H9 (cell line): Measurements from ENCODE around the gene FAAP100. TPM values are rescaled to one million over a fixed set of nuclear protein-coding genes. Genes with fewer than 3 reads are reported as not detected.

Experiments
- DNase-seq: peaks from one replicate; pipeline ENCODE4 v3.0.0-alpha.2; 2017
- H2AFZ ChIP-seq: one replicate; pipeline ENCODE4 v1.6.1; 2013; ENCODE audit warnings: mild to moderate bottlenecking, low read length, control low read depth, moderate library complexity
- H2AK5ac ChIP-seq: 2 replicates; pipeline ENCODE4 v1.6.1; 2013; ENCODE audit warnings: low read length, control low read depth, mixed read lengths; ENCODE audit not compliant: insufficient read length
- H2BK120ac ChIP-seq: one replicate; pipeline ENCODE4 v1.6.1; 2013; ENCODE audit warnings: low read depth, mild to moderate bottlenecking, low read length, control low read depth, inconsistent platforms; ENCODE audit not compliant: poor library complexity, severe bottlenecking
- H2BK12ac ChIP-seq: 2 replicates; pipeline ENCODE4 v1.6.1; 2013; ENCODE audit warnings: low read length, control low read depth, mixed read lengths, low read depth; ENCODE audit not compliant: insufficient read length
- H2BK15ac ChIP-seq: 2 replicates; pipeline ENCODE4 v1.6.1; 2013; ENCODE audit warnings: low read depth, low read length, control low read depth
- H2BK20ac ChIP-seq: one replicate; pipeline ENCODE4 v1.6.1; 2013; ENCODE audit warnings: low read depth, mild to moderate bottlenecking, low read length, control low read depth, inconsistent platforms; ENCODE audit not compliant: poor library complexity, severe bottlenecking
- H2BK5ac ChIP-seq: 2 replicates; pipeline ENCODE4 v1.6.1; 2013; ENCODE audit warnings: low read length, control low read depth, mixed read lengths; ENCODE audit not compliant: insufficient read length
- H3K14ac ChIP-seq: 2 replicates; pipeline ENCODE4 v1.6.1; 2013; ENCODE audit warnings: low read length, control low read depth; ENCODE audit not compliant: insufficient read depth
- H3K18ac ChIP-seq: 2 replicates; pipeline ENCODE4 v1.6.1; 2013; ENCODE audit warnings: low read depth, mild to moderate bottlenecking, mixed read lengths, low read length, control low read depth; ENCODE audit not compliant: insufficient read length
- H3K23ac ChIP-seq: 2 replicates; pipeline ENCODE4 v1.6.1; 2013; ENCODE audit warnings: low read length, control low read depth, mixed read lengths, low read depth; ENCODE audit not compliant: insufficient read length
- H3K23me2 ChIP-seq: 2 replicates; pipeline ENCODE4 v1.6.1; 2013; ENCODE audit warnings: low read depth, mild to moderate bottlenecking, mixed read lengths, low read length, control low read depth; ENCODE audit not compliant: insufficient read length, poor library complexity, severe bottlenecking
- H3K27ac ChIP-seq: 2 replicates; pipeline ENCODE4 v1.5.1; 2013; ENCODE audit warnings: low read length, control low read depth, mixed read lengths, low read depth; ENCODE audit not compliant: insufficient read length
- H3K27me3 ChIP-seq: 2 replicates; pipeline ENCODE4 v1.6.1; 2013; ENCODE audit warnings: low read length, control low read depth, inconsistent platforms; ENCODE audit not compliant: insufficient read depth
- H3K4ac ChIP-seq: 2 replicates; pipeline ENCODE4 v1.6.1; 2013; ENCODE audit warnings: low read depth, mild to moderate bottlenecking, control low read depth, inconsistent platforms, low read length, moderate library complexity
- H3K4me1 ChIP-seq: 2 replicates; pipeline ENCODE4 v1.6.1; 2013; ENCODE audit warnings: low read length, control low read depth, inconsistent platforms; ENCODE audit not compliant: insufficient read depth
- H3K4me2 ChIP-seq: 2 replicates; pipeline ENCODE4 v1.6.1; 2013; ENCODE audit warnings: low read length, control low read depth, mixed read lengths; ENCODE audit not compliant: insufficient read length, insufficient read depth
- H3K56ac ChIP-seq: 2 replicates; pipeline ENCODE4 v1.6.1; 2013; ENCODE audit warnings: low read depth, mild to moderate bottlenecking, mixed read lengths, low read length, control low read depth; ENCODE audit not compliant: insufficient read length
- H3K79me1 ChIP-seq: 2 replicates; pipeline ENCODE4 v1.6.1; 2013; ENCODE audit warnings: low read depth, mild to moderate bottlenecking, moderate library complexity, low read length, control low read depth, inconsistent platforms; ENCODE audit not compliant: insufficient read depth, poor library complexity, severe bottlenecking
- H3K79me2 ChIP-seq: 2 replicates; pipeline ENCODE4 v1.6.1; 2013; ENCODE audit warnings: low read length, control low read depth, inconsistent platforms; ENCODE audit not compliant: insufficient read depth
- H3K9ac ChIP-seq: 2 replicates; pipeline ENCODE4 v1.6.1; 2013; ENCODE audit warnings: low read length, control low read depth, mixed read lengths; ENCODE audit not compliant: insufficient read length; ENCODE audit errors: extremely low read depth
- H3K9me3 ChIP-seq: one replicate; pipeline ENCODE4 v1.6.1; 2013; ENCODE audit warnings: low read depth, low read length, inconsistent platforms; ENCODE audit not compliant: control insufficient read depth
- H3T11ph ChIP-seq: one replicate; pipeline ENCODE4 v1.6.1; 2013; ENCODE audit warnings: mild to moderate bottlenecking, low read length, control low read depth, inconsistent platforms
- H4K20me1 ChIP-seq: one replicate; pipeline ENCODE4 v1.6.1; 2013; ENCODE audit not compliant: control insufficient read depth, insufficient read length, insufficient read depth
- H4K5ac ChIP-seq: 2 replicates; pipeline ENCODE4 v1.6.1; 2013; ENCODE audit warnings: low read depth, mild to moderate bottlenecking, mixed read lengths, low read length, control low read depth; ENCODE audit not compliant: insufficient read length
- H4K8ac ChIP-seq: replicated peaks from 2 replicates; pipeline ENCODE4 v1.6.1; 2013; ENCODE audit warnings: low read length, control low read depth, mixed read lengths, low read depth; ENCODE audit not compliant: insufficient read length
- H4K91ac ChIP-seq: 2 replicates; pipeline ENCODE4 v1.6.1; 2013; ENCODE audit warnings: low read depth, mild to moderate bottlenecking, moderate library complexity, mixed read lengths, low read length, control low read depth; ENCODE audit not compliant: insufficient read length
- H3K27ac Mint-ChIP-seq, 3 experiments: 2 replicates in 2 of 3; 3 replicates in 1 of 3; pipeline ENCODE4 v1.8.0; 2020 to 2021; ENCODE audit warnings: mixed read lengths in 3 of 3, mild to moderate bottlenecking in 1 of 3, moderate library complexity in 1 of 3
- H3K27me3 Mint-ChIP-seq: 2 replicates; pipeline ENCODE4 v1.8.0; 2021; ENCODE audit warnings: low read depth, mild to moderate bottlenecking, moderate library complexity, mixed read lengths
- H3K36me3 Mint-ChIP-seq, 3 experiments: 2 replicates in 2 of 3; 3 replicates in 1 of 3; pipeline ENCODE4 v1.8.0; 2020 to 2021; ENCODE audit warnings: low read depth in 3 of 3, mixed read lengths in 3 of 3; ENCODE audit not compliant: insufficient read depth in 1 of 3
- H3K4me1 Mint-ChIP-seq, 2 experiments: 2 replicates each; pipeline ENCODE4 v1.8.0; 2020; ENCODE audit warnings: mixed read lengths in 2 of 2
- H3K4me3 Mint-ChIP-seq, 2 experiments: 2 replicates in 1 of 2; 3 replicates in 1 of 2; pipeline ENCODE4 v1.8.0; 2020 to 2021; ENCODE audit warnings: mild to moderate bottlenecking in 2 of 2, mixed read lengths in 2 of 2, moderate library complexity in 1 of 2
- H3K9me3 Mint-ChIP-seq, 2 experiments: 2 replicates in 1 of 2; 3 replicates in 1 of 2; pipeline ENCODE4 v1.8.0; 2020; ENCODE audit warnings: mild to moderate bottlenecking in 2 of 2, mixed read lengths in 2 of 2, moderate library complexity in 1 of 2
- CTCF ChIP-seq: fragments of 200-600 bp; sonication (generic); conservative IDR thresholded peaks from 3 replicates; pipeline ENCODE4 v1.8.0; 2021; ENCODE audit warnings: antibody characterized with exemption, mild to moderate bottlenecking
- WGBS: extraction: QIAGEN DNeasy Blood & Tissue Kit; methylation state at CpG from one replicate; pipeline ENCODE4 v1.1.7; 2013; ENCODE audit warnings: missing lambda C conversion rate, low lambda C conversion rate, mixed read lengths; ENCODE audit not compliant: insufficient read length; ENCODE audit errors: extremely low coverage; 5-methylcytosine and 5-hydroxymethylcytosine counted together
- total RNA-seq: library from RNA; stranded (reverse); gene quantifications from 2 replicates; pipeline ENCODE4 v1.2.1, GENCODE V29; 2021

Gene FAAP100
- total RNA-seq, 1 experiment from 2014 or later = 54.0 TPM

DNA sequence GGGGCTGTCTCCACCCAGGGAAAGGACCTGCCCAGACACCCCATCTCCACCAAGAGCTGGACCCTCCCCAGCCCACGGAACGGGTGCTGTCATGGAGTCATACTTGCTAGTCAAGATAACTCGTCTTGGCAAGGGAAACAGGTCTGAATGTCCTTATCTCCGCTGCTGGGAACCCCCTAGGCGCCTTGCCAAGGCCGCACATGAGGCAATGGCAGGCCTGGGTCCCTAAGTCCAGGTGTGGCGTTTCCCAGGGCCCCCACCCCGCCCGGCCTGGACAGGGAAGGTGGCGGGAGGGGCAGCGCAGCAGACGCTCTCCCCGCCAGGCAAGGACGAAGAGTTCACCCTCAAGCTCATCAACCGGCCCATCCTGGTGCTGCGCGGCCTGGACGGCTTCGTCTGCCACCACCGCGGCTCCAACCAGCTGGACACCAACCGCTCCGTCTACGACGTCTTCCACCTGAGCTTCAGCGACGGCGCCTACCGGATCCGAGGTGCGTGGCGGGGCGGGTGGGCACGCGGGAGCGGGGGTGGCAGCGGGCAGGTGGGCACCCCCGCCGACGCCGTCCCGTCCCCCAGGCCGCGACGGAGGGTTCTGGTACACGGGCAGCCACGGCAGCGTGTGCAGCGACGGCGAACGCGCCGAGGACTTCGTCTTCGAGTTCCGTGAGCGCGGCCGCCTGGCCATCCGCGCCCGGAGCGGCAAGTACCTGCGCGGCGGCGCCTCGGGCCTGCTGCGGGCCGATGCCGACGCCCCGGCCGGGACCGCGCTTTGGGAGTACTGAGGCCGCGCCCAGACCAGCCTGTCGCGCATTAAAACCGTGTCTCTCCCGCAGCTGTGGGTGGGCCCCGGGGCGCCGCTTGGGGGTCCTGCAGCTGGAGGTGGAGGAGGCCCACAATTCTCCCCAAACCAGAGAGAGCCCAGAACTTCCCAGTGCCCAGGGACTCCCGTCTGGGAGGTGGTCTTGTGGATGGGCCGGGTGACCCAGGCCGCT is 15.6 kb downstream of the FAAP100 start:
- Histone ChIP-seq H2AK5ac (no peak overlapping the region), H2BK120ac (no peak overlapping the region), H3K27me3 (peaks cover 7% of the 10 kb centered on the region; the same call in 1 of the 2 replicates), H3K23ac (no peak overlapping the region), H2BK5ac (no peak overlapping the region), H2BK12ac (no peak overlapping the region), H3K14ac (no peak overlapping the region), H3K79me2 (no peaks in the 10 kb centered on the region), H4K20me1 (peaks cover 7% of the 10 kb centered on the region), H2BK20ac (no peak overlapping the region), H3K79me1 (no peaks in the 10 kb centered on the region), H2BK15ac (no peak overlapping the region), H4K8ac (no peak overlapping the region), H3K27ac (no peak overlapping the region), H3K9me3 (no peaks in the 10 kb centered on the region), H3T11ph (no peak overlapping the region), H3K18ac (no peak overlapping the region), H3K9ac (no peak overlapping the region), H3K4me2 (peak overlapping the region; percentile 17), H4K91ac (no peak overlapping the region), H3K56ac (no peak overlapping the region), H3K23me2 (peaks cover 5% of the 10 kb centered on the region), H2AFZ (no peak overlapping the region), H3K4me1 (no peaks in the 10 kb centered on the region), H4K5ac (no peak overlapping the region), H3K4ac (no peak overlapping the region)
- Mint-ChIP-seq H3K4me1 (0 out of 4 replicates have a peak, but pooled peaks cover 5 to 7% of the 10 kb centered on the region in 2 experiments), H3K9me3 (no peaks in the 10 kb centered on the region; a peak in 1 of 5 replicates), H3K36me3 (peaks cover 3 to 11% (median 8%) of the 10 kb centered on the region in 3 experiments; a peak in 4 of 7 replicates), H3K27me3 (peaks cover 27% of the 10 kb centered on the region), H3K27ac (no peak overlapping the region), H3K4me3 (no peak overlapping the region; a peak in 1 of 5 replicates)
- no CpG with 5 or more reads among the region's 89 CpGs for WGBS
- DNase-seq = no peak
- no peak for TF ChIP-seq CTCF
